A673 (cell line): ENCODE results near the gene CA6. TPM values are rescaled to one million over a fixed set of nuclear protein-coding genes. Genes with fewer than 3 reads are reported as not detected.

Experiments
- BruUV-seq: library from RNA; stranded (reverse); fragments of 400-500 nt; replicated peaks from 2 replicates; lab custom pipeline; 2021; lab: Mats Ljungman, UMichigan
- CTCF ChIA-PET: fragments of 300-600 bp; sonication (Branson Sonifier 250); formaldehyde crosslinking; loops from one replicate; lab custom pipeline; 2022; ENCODE audit warnings: antibody characterized with exemption; lab: Charles Lee
- POLR2A ChIA-PET: fragments of 300-600 bp; sonication (Branson Sonifier 250); formaldehyde crosslinking; loops from one replicate; lab custom pipeline; 2022; ENCODE audit warnings: antibody characterized with exemption; ENCODE audit not compliant: low non-redundant PET; lab: Charles Lee
- DNase-seq: peaks from one replicate; pipeline ENCODE4 v3.0.0-alpha.2; 2015; ENCODE audit warnings: low spot score
- H3K27ac ChIP-seq: fragments of 200-600 bp; sonication (generic); 2 replicates; pipeline ENCODE4 v1.5.1; 2016; ENCODE audit warnings: mixed run types, low read depth, mild to moderate bottlenecking, mixed read lengths, antibody characterized with exemption, low read length; ENCODE audit not compliant: poor library complexity, severe bottlenecking
- H3K27me3 ChIP-seq: fragments of 200-600 bp; sonication (generic); replicated peaks from 2 replicates; pipeline ENCODE4 v1.6.1; 2017; ENCODE audit warnings: mixed run types, low read depth, mild to moderate bottlenecking, mixed read lengths, antibody characterized with exemption, low read length; ENCODE audit not compliant: insufficient read depth, poor library complexity
- H3K36me3 ChIP-seq: fragments of 200-600 bp; sonication (generic); 2 replicates; pipeline ENCODE4 v1.6.1; 2016; ENCODE audit warnings: mixed run types, mild to moderate bottlenecking, mixed read lengths, antibody characterized with exemption, low read length; ENCODE audit not compliant: insufficient read depth, poor library complexity, severe bottlenecking
- H3K4me1 ChIP-seq: fragments of 200-600 bp; sonication (generic); 2 replicates; pipeline ENCODE4 v1.6.1; 2017; ENCODE audit warnings: mixed run types, mild to moderate bottlenecking, mixed read lengths, antibody characterized with exemption, low read length; ENCODE audit not compliant: insufficient read depth, poor library complexity, severe bottlenecking
- H3K4me3 ChIP-seq: fragments of 200-600 bp; sonication (generic); 2 replicates; pipeline ENCODE4 v1.5.1; 2016; ENCODE audit warnings: low read depth, mixed run types, mild to moderate bottlenecking, mixed read lengths, low read length; ENCODE audit not compliant: poor library complexity, severe bottlenecking
- H3K9me3 ChIP-seq: fragments of 200-600 bp; sonication (generic); 2 replicates; pipeline ENCODE4 v1.6.1; 2016; ENCODE audit warnings: mixed run types, low read depth, mild to moderate bottlenecking, mixed read lengths, antibody characterized with exemption, low read length; ENCODE audit not compliant: poor library complexity, severe bottlenecking
- CTCF ChIP-seq: fragments of 300-800, 200-600 bp; sonication (generic); conservative IDR thresholded peaks from 2 replicates; pipeline ENCODE4 v1.5.1; 2017; ENCODE audit warnings: low read depth, mild to moderate bottlenecking, antibody characterized with exemption, low read length, moderate library complexity, mixed read lengths
- EZH2 ChIP-seq: fragments of 200-600 bp; sonication (generic); IDR thresholded peaks from 2 replicates; pipeline ENCODE4 v1.6.1; 2017; ENCODE audit warnings: borderline replicate concordance, low read depth, mild to moderate bottlenecking, mixed read lengths, antibody characterized with exemption, low read length; ENCODE audit not compliant: poor library complexity, severe bottlenecking
- intact Hi-C: fragments of 100-400 bp; cut with micrococcal nuclease; formaldehyde crosslinking; loops from one replicate; pipeline ENCODE4 v1.10.0; 2022; ENCODE audit not compliant: unreplicated experiment
- total RNA-seq: library from RNA; stranded (reverse); gene quantifications from 2 replicates; pipeline ENCODE4 v1.2.3, GENCODE V29; 2021

CA6 gene
- total RNA-seq, 1 experiment from 2014 or later: not detected

- H3K4me1 ChIP-seq: no peaks in the 10 kb centered on the region
- ChIA-PET CTCF (no interaction called here), POLR2A (no interaction called here)
- no TSS peak for BruUV-seq
- TF ChIP-seq EZH2 (no peak), CTCF (no peak)
- H3K9me3 ChIP-seq: no peaks in the 10 kb centered on the region
- no peaks in the 10 kb centered on the region for H3K27me3 ChIP-seq
- no peaks in the 10 kb centered on the region for H3K36me3 ChIP-seq
- intact Hi-C loops: no loop called here
- no peak overlapping the region for H3K27ac ChIP-seq
- H3K4me3 ChIP-seq: no peak overlapping the region
- no peak for DNase-seq
Observed at GRCh38 chr1:8910331-8910730, 35.3 kb upstream of the CA6 start.

GRCh38 chr1:8910914-8911313 lies 34.8 kb upstream of the CA6 start:
- CTCF ChIA-PET: no interaction called here
- Histone ChIP-seq H3K4me3 (no peak overlapping the region), H3K9me3 (no peaks in the 10 kb centered on the region), H3K27me3 (no peaks in the 10 kb centered on the region), H3K27ac (no peak overlapping the region), H3K36me3 (no peaks in the 10 kb centered on the region), H3K4me1 (no peaks in the 10 kb centered on the region)
- DNase-seq: no peak
- BruUV-seq: no TSS peak
- intact Hi-C loops: no loop called here
- POLR2A ChIA-PET: no interaction called here
- TF ChIP-seq EZH2 (no peak), CTCF (no peak)

- intact Hi-C loops: no loop called here
- ChIA-PET POLR2A (no interaction called here), CTCF (no interaction called here)
- H3K36me3 ChIP-seq: no peaks in the 10 kb centered on the region
- no peaks in the 10 kb centered on the region for H3K9me3 ChIP-seq
- H3K27me3 ChIP-seq: no peaks in the 10 kb centered on the region
- H3K27ac ChIP-seq: no peak overlapping the region
- H3K4me1 ChIP-seq: no peaks in the 10 kb centered on the region
- DNase-seq: no peak
- BruUV-seq: no TSS peak
- no peak overlapping the region for H3K4me3 ChIP-seq
- TF ChIP-seq CTCF (no peak), EZH2 (no peak)
Observed at GRCh38 chr1:8911416-8912309, 34.0 kb upstream of the CA6 start.
